ENCODE data around the gene GGA1.

GRCh38 chr22:37601540-37602442 is 6.8 kb upstream of the GGA1 start:
- no peak for TF ChIP-seq REST (IDR thresholded peaks at IDR 0.05; ENCODE audit: low read depth)
- no peak for TF ChIP-seq RAD21 (IDR thresholded peaks at IDR 0.05; ENCODE audit: low read depth)
- TF ChIP-seq CEBPB (IDR thresholded peaks at IDR 0.05), result peak; percentile 63; the same call in 1 of the 2 replicates
